ENCODE results near the gene GASK1A. TPM values are rescaled to one million over a fixed set of nuclear protein-coding genes. Genes with fewer than 3 reads are reported as not detected.

The GASK1A gene
- total RNA-seq, 1 experiment from 2014 or later: 5.4 TPM

DNA sequence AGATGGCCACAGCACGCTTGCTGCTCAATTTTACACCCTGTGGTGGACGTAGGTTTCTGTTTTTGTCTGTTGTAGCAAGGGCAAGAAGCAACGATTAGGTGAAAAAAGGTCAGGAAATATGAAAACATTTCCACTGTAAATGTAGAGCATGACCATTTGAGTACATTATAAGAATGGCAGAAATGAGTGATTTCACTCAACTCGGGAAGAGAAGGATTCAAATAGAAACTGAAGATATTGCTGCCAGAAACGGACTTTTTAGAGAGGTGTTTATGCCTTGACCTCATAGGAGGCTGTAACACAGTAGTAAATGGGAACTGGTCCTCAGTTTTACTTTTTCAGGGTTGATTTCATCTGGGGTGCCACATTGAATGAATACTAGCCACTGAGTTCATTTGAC is 33.1 kb upstream of the GASK1A start:
- no peaks in the 10 kb centered on the region for H4K20me1 ChIP-seq (ENCODE audit: control insufficient read depth, insufficient read depth, insufficient read length)
- peaks cover 0 to 2% of the 10 kb centered on the region in 2 experiments for H3K4me1 Mint-ChIP-seq
- H3K23ac ChIP-seq (ENCODE audit: insufficient read length, low read depth, low read length): no peak overlapping the region
- no peaks in the 10 kb centered on the region for H3K9me3 ChIP-seq (ENCODE audit: control insufficient read depth, low read depth, low read length)
- H3K9me3 Mint-ChIP-seq: no peaks in the 10 kb centered on the region; a peak in 1 of 5 replicates
- no peak overlapping the region for H3K18ac ChIP-seq (ENCODE audit: insufficient read length, low read depth, low read length)
- no peak for DNase-seq
- no peak overlapping the region for H2BK5ac ChIP-seq (ENCODE audit: insufficient read length, low read length)
- H4K91ac ChIP-seq (ENCODE audit: insufficient read length, low read depth, low read length): no peak overlapping the region
- no peak overlapping the region for H3K4me2 ChIP-seq (ENCODE audit: insufficient read depth, insufficient read length, low read length)
- no peak overlapping the region for H3K4me3 Mint-ChIP-seq
- TF ChIP-seq, protein P1, sequence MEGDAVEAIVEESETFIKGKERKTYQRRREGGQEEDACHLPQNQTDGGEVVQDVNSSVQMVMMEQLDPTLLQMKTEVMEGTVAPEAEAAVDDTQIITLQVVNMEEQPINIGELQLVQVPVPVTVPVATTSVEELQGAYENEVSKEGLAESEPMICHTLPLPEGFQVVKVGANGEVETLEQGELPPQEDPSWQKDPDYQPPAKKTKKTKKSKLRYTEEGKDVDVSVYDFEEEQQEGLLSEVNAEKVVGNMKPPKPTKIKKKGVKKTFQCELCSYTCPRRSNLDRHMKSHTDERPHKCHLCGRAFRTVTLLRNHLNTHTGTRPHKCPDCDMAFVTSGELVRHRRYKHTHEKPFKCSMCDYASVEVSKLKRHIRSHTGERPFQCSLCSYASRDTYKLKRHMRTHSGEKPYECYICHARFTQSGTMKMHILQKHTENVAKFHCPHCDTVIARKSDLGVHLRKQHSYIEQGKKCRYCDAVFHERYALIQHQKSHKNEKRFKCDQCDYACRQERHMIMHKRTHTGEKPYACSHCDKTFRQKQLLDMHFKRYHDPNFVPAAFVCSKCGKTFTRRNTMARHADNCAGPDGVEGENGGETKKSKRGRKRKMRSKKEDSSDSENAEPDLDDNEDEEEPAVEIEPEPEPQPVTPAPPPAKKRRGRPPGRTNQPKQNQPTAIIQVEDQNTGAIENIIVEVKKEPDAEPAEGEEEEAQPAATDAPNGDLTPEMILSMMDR (conservative IDR thresholded peaks at IDR 0.05): no peak
- no peak overlapping the region for H4K5ac ChIP-seq (ENCODE audit: insufficient read length, low read depth, low read length)
- no peak overlapping the region for H3K4ac ChIP-seq (ENCODE audit: low read depth, low read length)
- no peak overlapping the region for H4K8ac ChIP-seq (replicated peaks; ENCODE audit: insufficient read length, low read depth, low read length)
- no peak overlapping the region for H3K27ac Mint-ChIP-seq
- no peak overlapping the region for H2BK120ac ChIP-seq (ENCODE audit: low read depth, low read length, poor library complexity, severe bottlenecking)
- H3K14ac ChIP-seq (ENCODE audit: insufficient read depth, low read length): no peak overlapping the region
- no peak overlapping the region for H3K9ac ChIP-seq (ENCODE audit: extremely low read depth, insufficient read length, low read length)
- no peak overlapping the region for H2BK15ac ChIP-seq (ENCODE audit: low read depth, low read length)
- H2AK5ac ChIP-seq (ENCODE audit: insufficient read length, low read length): no peak overlapping the region
- WGBS (ENCODE audit: extremely low coverage, insufficient read length, low lambda C conversion rate): no CpG with 5 or more reads among the region's 5 CpGs
- H2BK12ac ChIP-seq (ENCODE audit: insufficient read length, low read depth, low read length): no peak overlapping the region
- no peaks in the 10 kb centered on the region for H3K4me1 ChIP-seq (ENCODE audit: insufficient read depth, low read length)
- no peak overlapping the region for H3K27ac ChIP-seq (ENCODE audit: insufficient read length, low read depth, low read length)
- no peak overlapping the region for H2BK20ac ChIP-seq (ENCODE audit: low read depth, low read length, poor library complexity, severe bottlenecking)
- no peaks in the 10 kb centered on the region for H3K79me2 ChIP-seq (ENCODE audit: insufficient read depth, low read length)
- no peaks in the 10 kb centered on the region for H3K27me3 ChIP-seq (ENCODE audit: insufficient read depth, low read length)
- no peaks in the 10 kb centered on the region for H3K23me2 ChIP-seq (ENCODE audit: insufficient read length, low read depth, low read length, poor library complexity, severe bottlenecking)
- no peaks in the 10 kb centered on the region; a peak in 1 of 7 replicates for H3K36me3 Mint-ChIP-seq (ENCODE audit: insufficient read depth in 1 of 3, low read depth in 3 of 3)
- H3K27me3 Mint-ChIP-seq (ENCODE audit: low read depth): peaks cover 3% of the 10 kb centered on the region; the same call in 1 of the 2 replicates
- H3K79me1 ChIP-seq (ENCODE audit: insufficient read depth, low read depth, low read length, poor library complexity, severe bottlenecking): no peaks in the 10 kb centered on the region
- H3K56ac ChIP-seq (ENCODE audit: insufficient read length, low read depth, low read length): no peak overlapping the region
- H2AFZ ChIP-seq (ENCODE audit: low read length): no peak overlapping the region
- no peak overlapping the region for H3T11ph ChIP-seq (ENCODE audit: low read length)

All from H9 (cell line).